Hepatocyte (in vitro differentiated cells): ENCODE measurements around the gene INTS4. TPM values are rescaled to one million over a fixed set of nuclear protein-coding genes. Genes with fewer than 3 reads are reported as not detected.
"Not testable (repeated sequence)": the region's sequence is repeated elsewhere in the genome, so short reads cannot be mapped to it uniquely, and the experiment has no call there.

ENCODE experiments used
- DNase-seq: peaks from one replicate; pipeline ENCODE4 v3.0.0-alpha.2; 2016; ENCODE audit warnings: low spot score
- H2AFZ ChIP-seq: fragments of 200-600 bp; sonication (generic); 2 replicates; pipeline ENCODE4 v1.6.0; 2016; ENCODE audit warnings: antibody characterized with exemption, mild to moderate bottlenecking
- H3K27ac ChIP-seq: fragments of 200-600 bp; sonication (generic); 2 replicates; pipeline ENCODE4 v1.5.1; 2016; ENCODE audit warnings: mild to moderate bottlenecking
- H3K27me3 ChIP-seq: fragments of 200-600 bp; sonication (generic); 2 replicates; pipeline ENCODE4 v1.6.1; 2016
- H3K36me3 ChIP-seq: fragments of 200-600 bp; sonication (generic); replicated peaks from 2 replicates; pipeline ENCODE4 v1.5.1; 2016; ENCODE audit warnings: low read depth; ENCODE audit not compliant: insufficient read depth
- H3K4me1 ChIP-seq: fragments of 200-600 bp; sonication (generic); 2 replicates; pipeline ENCODE4 v1.5.1; 2016; ENCODE audit warnings: mild to moderate bottlenecking, moderate library complexity; ENCODE audit not compliant: insufficient read depth
- H3K4me2 ChIP-seq: fragments of 200-600 bp; sonication (generic); 2 replicates; pipeline ENCODE4 v1.6.0; 2016
- H3K4me3 ChIP-seq: fragments of 200-600 bp; sonication (generic); 2 replicates; pipeline ENCODE4 v1.5.1; 2016; ENCODE audit warnings: mild to moderate bottlenecking
- H3K79me2 ChIP-seq: fragments of 200-600 bp; sonication (generic); 2 replicates; pipeline ENCODE4 v1.6.0; 2017; ENCODE audit warnings: mild to moderate bottlenecking
- H3K9me2 ChIP-seq: fragments of 200-600 bp; sonication (generic); replicated peaks from 2 replicates; pipeline ENCODE4 v1.6.0; 2017; ENCODE audit warnings: mild to moderate bottlenecking; ENCODE audit not compliant: insufficient read depth
- H3K9me3 ChIP-seq: fragments of 200-600 bp; sonication (generic); 2 replicates; pipeline ENCODE4 v1.5.1; 2016; ENCODE audit warnings: low read depth, mild to moderate bottlenecking
- H4K20me1 ChIP-seq: fragments of 200-600 bp; sonication (generic); 2 replicates; pipeline ENCODE4 v1.6.0; 2016; ENCODE audit warnings: mild to moderate bottlenecking; ENCODE audit not compliant: insufficient read depth, poor library complexity, severe bottlenecking
- EZH2 ChIP-seq: fragments of 200-600 bp; sonication (generic); IDR thresholded peaks from 2 replicates; pipeline ENCODE4 v1.6.1; 2016; ENCODE audit warnings: antibody characterized with exemption, mild to moderate bottlenecking, borderline replicate concordance
- EZH2phosphoT487 ChIP-seq: fragments of 200-600 bp; sonication (generic); IDR thresholded peaks from one replicate; pipeline ENCODE4 v1.6.1; 2018; ENCODE audit warnings: antibody characterized with exemption, mild to moderate bottlenecking, low read depth, moderate library complexity; ENCODE audit not compliant: unreplicated experiment, severe bottlenecking
- WGBS: methylation state at CpG from one replicate; pipeline ENCODE4 v1.1.6; 2016; ENCODE audit warnings: low lambda C conversion rate; ENCODE audit errors: missing lambda C conversion rate; 5-methylcytosine and 5-hydroxymethylcytosine counted together
- polyA plus RNA-seq: library from polyadenylated mRNA; unstranded; fragments of >200 nt; fragmentation: Nextera tagmentation; extraction: Ambion mirVana; gene quantifications from 2 replicates; pipeline ENCODE4 v1.2.1, GENCODE V29; 2016
- total RNA-seq: library from RNA; depleted of rRNA; stranded (reverse); fragments of >200 nt; gene quantifications from 2 replicates; pipeline ENCODE4 v1.2.3, GENCODE V29; 2014
- TF ChIP-seq, protein P1 (sequence below): fragments of 200-600 bp; sonication (generic); IDR thresholded peaks from 2 replicates; pipeline ENCODE4 v1.5.1; 2016; ENCODE audit warnings: antibody characterized with exemption, mild to moderate bottlenecking; ENCODE audit not compliant: poor library complexity

INTS4 gene
- total and polyA plus RNA-seq, 2 experiments from 2014 or later, result 24.0 to 28.0 TPM

DNA sequence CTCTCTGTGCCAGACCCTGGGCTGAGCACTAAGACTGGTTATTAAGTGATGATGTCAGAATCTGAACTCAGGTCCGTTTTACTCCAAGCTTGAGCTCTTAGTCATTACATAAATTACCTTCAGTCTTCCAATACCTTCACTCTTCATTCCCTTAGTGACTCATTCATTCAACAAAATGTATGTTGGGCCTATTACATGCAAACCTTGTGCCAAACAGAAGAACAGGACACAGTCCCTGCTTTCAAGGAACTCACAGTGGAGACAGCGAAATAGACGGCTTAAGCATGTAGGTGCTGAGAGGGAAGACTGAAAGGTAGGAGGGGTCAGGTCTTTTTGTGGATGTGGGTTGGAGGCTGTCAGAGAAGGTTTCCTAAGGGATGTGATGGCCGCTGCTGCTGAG is 25.3 kb upstream of the INTS4 start:
- no peaks in the 10 kb centered on the region for H3K36me3 ChIP-seq
- no peaks in the 10 kb centered on the region for H4K20me1 ChIP-seq
- no peaks in the 10 kb centered on the region for H3K9me3 ChIP-seq
- peak overlapping the region; percentile 46 for H3K4me2 ChIP-seq
- H3K27ac ChIP-seq, result peak overlapping the region; percentile 61
- no peak for TF ChIP-seq EZH2phosphoT487
- TF ChIP-seq, protein P1, sequence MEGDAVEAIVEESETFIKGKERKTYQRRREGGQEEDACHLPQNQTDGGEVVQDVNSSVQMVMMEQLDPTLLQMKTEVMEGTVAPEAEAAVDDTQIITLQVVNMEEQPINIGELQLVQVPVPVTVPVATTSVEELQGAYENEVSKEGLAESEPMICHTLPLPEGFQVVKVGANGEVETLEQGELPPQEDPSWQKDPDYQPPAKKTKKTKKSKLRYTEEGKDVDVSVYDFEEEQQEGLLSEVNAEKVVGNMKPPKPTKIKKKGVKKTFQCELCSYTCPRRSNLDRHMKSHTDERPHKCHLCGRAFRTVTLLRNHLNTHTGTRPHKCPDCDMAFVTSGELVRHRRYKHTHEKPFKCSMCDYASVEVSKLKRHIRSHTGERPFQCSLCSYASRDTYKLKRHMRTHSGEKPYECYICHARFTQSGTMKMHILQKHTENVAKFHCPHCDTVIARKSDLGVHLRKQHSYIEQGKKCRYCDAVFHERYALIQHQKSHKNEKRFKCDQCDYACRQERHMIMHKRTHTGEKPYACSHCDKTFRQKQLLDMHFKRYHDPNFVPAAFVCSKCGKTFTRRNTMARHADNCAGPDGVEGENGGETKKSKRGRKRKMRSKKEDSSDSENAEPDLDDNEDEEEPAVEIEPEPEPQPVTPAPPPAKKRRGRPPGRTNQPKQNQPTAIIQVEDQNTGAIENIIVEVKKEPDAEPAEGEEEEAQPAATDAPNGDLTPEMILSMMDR, result no peak
- TF ChIP-seq EZH2, result no peak
- no peak overlapping the region for H3K4me3 ChIP-seq
- no peak overlapping the region for H2AFZ ChIP-seq
- H3K4me1 ChIP-seq, result peaks cover 9% of the 10 kb centered on the region
- no peaks in the 10 kb centered on the region for H3K9me2 ChIP-seq
- H3K27me3 ChIP-seq, result no peaks in the 10 kb centered on the region
- 35% methylated on average over 4 of the region's 4 CpGs for WGBS
- no peak for DNase-seq
- no peaks in the 10 kb centered on the region for H3K79me2 ChIP-seq

GRCh38 chr11:78015878-78016277 is 21.4 kb upstream of the INTS4 start:
- peaks cover 9% of the 10 kb centered on the region for H3K4me1 ChIP-seq
- no peak overlapping the region for H3K4me3 ChIP-seq
- no peaks in the 10 kb centered on the region for H3K9me3 ChIP-seq
- H3K27ac ChIP-seq, result no peak overlapping the region
- H3K9me2 ChIP-seq, result no peaks in the 10 kb centered on the region
- TF ChIP-seq EZH2phosphoT487, result no peak
- no peak for TF ChIP-seq EZH2
- TF ChIP-seq, protein P1, result no peak
- no peaks in the 10 kb centered on the region for H3K36me3 ChIP-seq
- no peaks in the 10 kb centered on the region for H3K79me2 ChIP-seq
- H3K27me3 ChIP-seq, result no peaks in the 10 kb centered on the region
- H2AFZ ChIP-seq, result no peak overlapping the region
- 89% methylated on average over 1 of the region's 1 CpG for WGBS
- DNase-seq, result no peak
- no peaks in the 10 kb centered on the region for H4K20me1 ChIP-seq
- no peak overlapping the region for H3K4me2 ChIP-seq

- not testable (repeated sequence) for H3K27ac ChIP-seq, H3K79me2 ChIP-seq, H3K9me2 ChIP-seq, H3K4me3 ChIP-seq, H3K9me3 ChIP-seq, H3K27me3 ChIP-seq, H3K4me2 ChIP-seq, DNase-seq, H3K4me1 ChIP-seq, H3K36me3 ChIP-seq, H2AFZ ChIP-seq, H4K20me1 ChIP-seq
- 93% methylated on average over 6 of the region's 6 CpGs for WGBS
Observed at GRCh38 chr11:78014937-78015520, 20.6 kb upstream of the INTS4 start.

DNA sequence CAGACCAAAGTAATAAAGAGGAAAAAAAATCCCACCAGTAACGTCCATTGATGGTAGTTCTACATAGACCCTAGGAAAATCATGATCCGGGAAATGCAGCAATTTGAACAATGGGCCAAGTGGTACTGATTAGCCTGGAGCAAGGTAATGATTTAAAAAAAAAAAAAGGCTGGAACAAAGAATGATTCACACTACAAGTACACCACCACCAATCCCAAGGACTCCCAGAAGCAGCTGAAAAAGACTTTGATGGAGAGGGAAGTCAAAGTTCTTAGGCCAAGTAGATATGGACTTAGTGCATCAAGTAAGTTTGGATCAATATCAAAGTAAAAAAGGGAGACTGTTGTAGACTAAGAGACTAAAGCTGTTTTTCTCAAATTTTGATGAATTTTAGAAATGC is 16.8 kb upstream of the INTS4 start:
- Histone ChIP-seq H3K27ac (no peak overlapping the region), H3K79me2 (no peaks in the 10 kb centered on the region), H3K9me2 (no peaks in the 10 kb centered on the region), H4K20me1 (no peaks in the 10 kb centered on the region), H3K36me3 (no peaks in the 10 kb centered on the region), H3K9me3 (no peaks in the 10 kb centered on the region), H3K4me1 (no peaks in the 10 kb centered on the region), H3K4me3 (no peak overlapping the region), H3K27me3 (no peaks in the 10 kb centered on the region), H2AFZ (no peak overlapping the region), H3K4me2 (no peak overlapping the region)
- WGBS, result 72% methylated on average over 2 of the region's 2 CpGs
- no peak for DNase-seq
- TF ChIP-seq, protein P1, result no peak
- TF ChIP-seq EZH2phosphoT487 (no peak), EZH2 (no peak)
